CD4-positive, alpha-beta T cell treated with Interleukin-2 at 100 ng/mL for 4 hours (primary cell): ENCODE measurements around the gene RCCD1.
"Not testable (repeated sequence)": the region's sequence is repeated elsewhere in the genome, so short reads cannot be mapped to it uniquely, and the experiment has no call there.

ENCODE experiments used
- DNase-seq: peaks from one replicate; pipeline ENCODE4 v3.0.0-alpha.2; 2020; ENCODE audit warnings: low spot score

The RCCD1 gene, protein sequence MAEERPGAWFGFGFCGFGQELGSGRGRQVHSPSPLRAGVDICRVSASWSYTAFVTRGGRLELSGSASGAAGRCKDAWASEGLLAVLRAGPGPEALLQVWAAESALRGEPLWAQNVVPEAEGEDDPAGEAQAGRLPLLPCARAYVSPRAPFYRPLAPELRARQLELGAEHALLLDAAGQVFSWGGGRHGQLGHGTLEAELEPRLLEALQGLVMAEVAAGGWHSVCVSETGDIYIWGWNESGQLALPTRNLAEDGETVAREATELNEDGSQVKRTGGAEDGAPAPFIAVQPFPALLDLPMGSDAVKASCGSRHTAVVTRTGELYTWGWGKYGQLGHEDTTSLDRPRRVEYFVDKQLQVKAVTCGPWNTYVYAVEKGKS

DNA sequence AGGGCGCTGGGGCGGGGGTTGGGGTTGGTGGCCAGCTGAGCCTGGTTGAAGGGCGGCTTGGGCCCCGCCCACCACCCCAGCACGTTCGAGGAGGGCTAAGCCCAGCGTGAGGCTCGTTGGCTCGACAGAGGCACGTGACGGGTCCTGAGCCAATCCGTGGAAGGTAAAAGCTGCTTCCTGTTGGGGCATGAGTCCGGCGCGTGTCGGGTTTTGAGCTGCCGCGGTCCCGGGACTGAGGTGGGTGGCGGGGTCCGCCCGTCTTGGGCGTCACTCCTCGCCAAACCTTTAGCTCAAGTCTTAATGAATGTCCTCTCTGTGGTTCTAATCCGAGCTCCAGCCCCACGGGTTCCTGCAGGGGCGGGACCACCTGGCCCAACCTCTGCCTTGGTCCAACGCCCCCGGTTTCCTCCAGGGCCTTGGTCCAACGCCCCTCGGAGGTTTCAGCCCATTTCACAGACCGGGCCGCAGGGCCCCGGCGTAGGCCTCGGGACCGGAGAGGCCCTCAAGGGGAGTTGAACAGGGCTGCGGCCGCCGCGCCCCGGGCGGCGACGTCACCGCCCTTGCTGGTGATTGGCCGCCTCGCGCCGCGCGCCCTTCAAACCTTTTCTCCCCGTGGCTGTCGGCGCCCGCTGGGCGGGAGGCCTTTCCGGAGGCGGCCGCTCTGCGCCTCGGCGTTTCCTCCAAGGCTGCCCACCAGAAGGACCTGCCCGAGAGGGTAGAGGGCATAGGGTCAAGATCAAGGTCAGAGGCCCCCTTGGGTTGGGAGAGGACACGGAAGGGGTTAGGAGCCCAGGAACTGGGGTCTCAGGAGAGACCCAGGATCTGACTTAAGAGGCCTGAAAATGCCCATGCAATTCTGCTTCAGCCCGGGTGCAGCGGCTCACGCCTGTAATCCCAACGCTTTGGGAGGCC, at the start of gene RCCD1:
RCCD1 (plus strand) TSS at position 173 of the 912 bp plus-strand sequence. CDS start 1,851 bp downstream, outside the sequence.
- DNase-seq: peak; percentile 86

DNA sequence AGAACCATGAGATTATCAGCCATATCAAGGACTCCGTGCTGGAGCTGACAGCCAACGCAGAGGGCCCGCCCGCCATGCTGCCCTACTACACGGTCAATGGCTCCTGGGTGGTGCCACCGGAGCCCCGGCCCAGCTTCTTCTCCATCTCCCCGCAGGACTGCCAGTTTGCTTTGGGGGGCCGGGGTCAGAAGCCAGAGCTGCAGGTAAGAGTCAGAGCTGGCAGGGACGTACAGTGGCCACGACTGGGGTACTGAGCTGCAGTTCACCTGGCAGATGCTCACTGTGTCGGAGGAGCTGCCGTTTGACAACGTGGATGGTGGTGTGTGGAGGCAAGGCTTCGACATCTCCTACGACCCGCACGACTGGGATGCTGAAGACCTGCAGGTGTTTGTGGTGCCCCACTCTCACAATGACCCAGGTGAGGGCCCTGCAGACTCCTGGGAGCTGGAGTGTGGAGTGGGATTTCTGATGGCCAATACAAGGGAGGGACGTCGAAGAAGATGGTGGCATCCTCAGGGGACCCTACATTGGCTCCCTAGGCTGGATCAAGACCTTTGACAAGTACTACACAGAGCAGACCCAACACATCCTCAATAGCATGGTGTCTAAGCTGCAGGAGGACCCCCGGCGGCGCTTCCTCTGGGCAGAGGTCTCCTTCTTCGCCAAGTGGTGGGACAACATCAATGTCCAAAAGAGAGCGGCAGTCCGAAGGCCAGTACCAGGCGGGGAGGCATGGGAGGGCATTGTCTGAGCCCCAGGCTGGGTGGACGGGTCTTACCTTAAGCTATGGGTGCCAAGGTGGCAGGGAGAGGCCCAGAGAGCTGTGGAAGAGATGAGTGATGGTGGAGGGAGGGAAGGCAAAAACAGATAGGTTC, 49.1 kb upstream of the RCCD1 start:
- DNase-seq: no peak

DNA sequence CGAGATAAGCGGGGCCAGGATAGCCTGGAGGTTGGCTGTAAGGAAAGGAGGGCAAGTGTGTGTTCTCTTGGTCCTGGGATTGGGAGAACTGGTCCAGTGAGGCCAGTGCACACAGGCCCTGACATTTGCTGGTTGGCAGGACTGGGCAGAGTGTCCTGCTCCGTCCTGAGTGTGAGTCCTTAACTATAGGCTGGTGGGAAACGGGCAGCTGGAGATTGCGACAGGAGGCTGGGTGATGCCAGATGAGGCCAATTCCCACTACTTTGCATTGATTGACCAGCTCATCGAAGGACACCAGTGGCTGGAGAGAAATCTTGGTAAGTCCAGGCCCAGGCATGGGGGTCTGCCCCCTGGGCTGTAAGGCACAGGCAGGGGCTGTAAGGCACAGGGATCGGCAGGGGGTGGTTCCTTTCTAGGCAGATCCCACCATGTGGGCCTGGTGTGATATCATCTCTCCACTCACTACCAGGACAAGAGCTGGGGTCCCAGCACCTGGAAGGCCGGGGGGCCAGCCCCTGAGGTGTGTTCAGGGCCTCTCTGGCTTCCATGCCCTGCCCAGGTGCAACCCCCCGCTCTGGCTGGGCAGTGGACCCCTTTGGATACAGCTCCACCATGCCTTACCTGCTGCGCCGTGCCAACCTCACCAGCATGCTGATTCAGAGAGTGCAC, 48.4 kb upstream of the RCCD1 start:
- no peak for DNase-seq

DNA sequence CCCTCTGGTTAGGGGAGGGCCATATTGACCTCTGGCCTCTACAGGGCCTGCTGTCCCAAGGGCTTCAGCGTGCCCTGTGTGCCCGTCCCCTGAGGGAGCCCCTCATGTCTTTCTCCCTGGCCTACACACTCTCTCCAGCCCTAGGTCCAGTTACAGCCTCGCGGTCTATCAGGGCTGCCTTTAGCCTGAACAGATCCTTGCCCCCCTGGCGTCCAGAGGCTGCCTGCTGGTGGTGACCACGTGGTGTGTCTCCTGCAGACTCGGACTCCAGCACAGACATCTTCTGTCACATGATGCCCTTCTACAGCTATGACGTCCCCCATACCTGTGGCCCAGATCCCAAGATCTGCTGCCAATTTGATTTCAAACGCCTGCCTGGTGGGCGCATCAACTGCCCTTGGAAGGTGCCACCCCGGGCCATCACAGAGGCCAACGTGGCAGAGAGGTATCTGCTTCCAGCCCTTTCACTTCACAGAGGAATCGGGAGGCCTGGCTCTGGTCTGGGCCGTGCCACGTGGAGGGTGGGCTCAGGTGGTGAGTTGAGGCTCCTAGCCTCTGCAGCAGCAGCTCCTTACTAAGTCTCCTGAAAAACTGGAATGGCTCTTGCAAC, 47.5 kb upstream of the RCCD1 start:
- DNase-seq: no peak

DNA sequence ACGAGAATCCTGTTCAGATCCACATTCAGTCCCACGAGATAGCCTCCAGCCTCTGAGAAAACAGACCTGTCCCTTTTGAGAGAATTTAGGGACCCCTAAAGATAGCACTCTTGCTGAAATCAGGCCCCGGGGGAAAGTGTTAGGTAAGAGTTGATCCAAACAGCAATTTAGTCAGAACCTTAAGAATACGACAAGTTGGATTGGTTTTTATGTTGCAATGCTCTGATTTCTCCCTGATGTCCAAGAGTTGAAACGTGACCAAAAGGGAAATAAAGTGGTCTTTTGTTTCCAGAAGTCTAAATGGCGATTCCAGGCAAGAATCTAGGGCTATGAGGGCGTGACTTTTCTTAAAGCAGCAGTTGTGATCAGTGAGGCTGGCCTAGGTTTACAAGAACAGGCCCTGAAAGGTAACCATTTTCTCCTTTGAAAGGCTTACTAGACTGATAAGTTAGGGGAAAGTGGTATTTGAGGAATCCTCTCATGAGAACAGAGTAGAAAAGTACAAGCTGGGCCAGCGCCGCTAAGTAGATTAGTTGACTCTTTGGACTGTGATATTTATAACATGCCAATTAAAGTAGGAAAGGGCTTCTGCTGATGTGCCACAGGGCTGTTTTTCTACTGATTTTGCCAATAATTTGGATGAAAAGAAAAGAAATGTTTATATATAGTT, 46.7 kb upstream of the RCCD1 start:
- DNase-seq: no peak

DNA sequence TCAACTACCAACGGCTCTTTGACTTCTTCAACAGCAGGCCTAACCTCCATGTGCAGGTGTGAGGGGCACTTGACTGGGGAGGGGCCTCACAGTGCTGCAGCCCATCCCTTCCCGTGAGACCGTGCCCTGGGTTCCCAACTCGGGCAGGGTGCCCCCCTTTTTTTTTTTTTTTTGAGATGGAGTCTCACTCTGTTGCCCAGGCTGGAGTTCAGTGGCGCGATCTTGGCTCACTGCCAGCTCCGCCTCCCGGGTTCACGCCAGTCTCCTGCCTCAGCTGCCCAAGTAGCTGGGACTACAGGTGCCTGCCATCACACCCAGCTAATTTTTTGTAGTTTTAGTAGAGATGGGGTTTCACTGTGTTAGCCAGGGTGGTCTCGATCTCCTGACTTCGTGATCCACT, 45.2 kb upstream of the RCCD1 start:
- DNase-seq: not testable (repeated sequence)

DNA sequence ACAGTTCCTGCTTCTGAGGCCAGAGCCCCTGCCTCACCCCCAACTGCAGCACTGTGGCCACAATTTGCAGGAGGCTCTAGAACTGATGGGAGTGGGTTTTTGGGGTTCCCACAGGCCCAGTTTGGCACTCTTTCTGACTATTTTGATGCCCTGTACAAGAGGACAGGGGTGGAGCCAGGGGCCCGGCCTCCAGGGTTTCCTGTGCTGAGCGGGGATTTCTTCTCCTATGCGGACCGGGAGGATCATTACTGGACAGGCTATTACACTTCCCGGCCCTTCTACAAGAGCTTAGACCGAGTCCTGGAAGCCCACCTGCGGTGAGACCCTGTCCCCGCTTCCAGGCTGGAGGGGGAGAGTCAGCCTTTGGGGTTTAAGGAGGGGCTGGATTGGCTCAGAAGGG, 44.7 kb upstream of the RCCD1 start:
- no peak for DNase-seq

DNA sequence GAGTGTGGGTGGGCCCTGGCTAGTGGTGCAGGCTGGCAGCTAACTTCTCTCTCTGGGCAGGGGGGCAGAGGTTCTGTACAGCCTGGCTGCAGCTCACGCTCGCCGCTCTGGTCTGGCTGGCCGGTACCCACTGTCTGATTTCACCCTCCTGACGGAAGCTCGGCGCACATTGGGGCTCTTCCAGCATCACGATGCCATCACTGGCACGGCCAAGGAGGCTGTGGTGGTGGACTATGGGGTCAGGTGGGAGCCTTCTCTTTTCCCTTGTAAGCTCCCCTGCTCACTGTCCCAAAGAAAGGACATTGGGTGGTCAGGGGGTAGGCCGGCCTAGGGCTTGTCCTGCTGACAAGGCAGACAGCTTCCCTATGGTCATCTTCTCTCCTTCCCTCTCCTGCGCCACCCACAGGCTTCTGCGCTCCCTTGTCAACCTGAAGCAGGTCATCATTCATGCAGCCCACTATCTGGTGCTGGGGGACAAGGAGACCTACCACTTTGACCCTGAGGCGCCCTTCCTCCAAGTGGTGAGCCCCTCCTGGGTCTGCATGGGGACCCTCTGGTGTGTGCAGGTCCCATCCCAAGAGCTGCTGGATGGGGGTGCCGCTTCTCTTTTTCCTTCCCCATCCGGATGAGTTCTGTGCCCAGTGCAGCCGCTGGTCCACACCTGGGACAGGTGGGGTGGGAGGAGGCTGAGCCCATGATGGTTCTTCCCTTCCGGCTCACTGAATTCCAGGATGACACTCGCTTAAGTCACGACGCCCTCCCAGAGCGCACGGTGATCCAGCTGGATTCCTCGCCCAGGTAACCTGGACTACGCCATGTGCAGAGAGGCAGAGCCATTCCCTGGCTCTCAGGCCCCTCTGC, 44.0 kb upstream of the RCCD1 start:
- DNase-seq: no peak

DNA sequence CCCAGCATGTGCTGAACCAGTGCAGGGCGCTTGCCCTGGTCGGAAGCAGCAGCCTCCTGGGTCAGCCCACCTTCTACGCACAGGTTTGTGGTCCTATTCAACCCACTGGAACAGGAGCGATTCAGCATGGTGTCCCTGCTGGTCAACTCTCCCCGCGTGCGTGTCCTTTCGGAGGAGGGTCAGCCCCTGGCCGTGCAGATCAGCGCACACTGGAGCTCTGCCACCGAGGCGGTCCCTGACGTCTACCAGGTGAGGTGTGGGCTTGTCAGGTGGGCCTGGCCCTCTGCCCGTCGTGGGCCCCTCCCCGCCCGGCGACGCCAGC, 43.4 kb upstream of the RCCD1 start:
- no peak for DNase-seq

DNA sequence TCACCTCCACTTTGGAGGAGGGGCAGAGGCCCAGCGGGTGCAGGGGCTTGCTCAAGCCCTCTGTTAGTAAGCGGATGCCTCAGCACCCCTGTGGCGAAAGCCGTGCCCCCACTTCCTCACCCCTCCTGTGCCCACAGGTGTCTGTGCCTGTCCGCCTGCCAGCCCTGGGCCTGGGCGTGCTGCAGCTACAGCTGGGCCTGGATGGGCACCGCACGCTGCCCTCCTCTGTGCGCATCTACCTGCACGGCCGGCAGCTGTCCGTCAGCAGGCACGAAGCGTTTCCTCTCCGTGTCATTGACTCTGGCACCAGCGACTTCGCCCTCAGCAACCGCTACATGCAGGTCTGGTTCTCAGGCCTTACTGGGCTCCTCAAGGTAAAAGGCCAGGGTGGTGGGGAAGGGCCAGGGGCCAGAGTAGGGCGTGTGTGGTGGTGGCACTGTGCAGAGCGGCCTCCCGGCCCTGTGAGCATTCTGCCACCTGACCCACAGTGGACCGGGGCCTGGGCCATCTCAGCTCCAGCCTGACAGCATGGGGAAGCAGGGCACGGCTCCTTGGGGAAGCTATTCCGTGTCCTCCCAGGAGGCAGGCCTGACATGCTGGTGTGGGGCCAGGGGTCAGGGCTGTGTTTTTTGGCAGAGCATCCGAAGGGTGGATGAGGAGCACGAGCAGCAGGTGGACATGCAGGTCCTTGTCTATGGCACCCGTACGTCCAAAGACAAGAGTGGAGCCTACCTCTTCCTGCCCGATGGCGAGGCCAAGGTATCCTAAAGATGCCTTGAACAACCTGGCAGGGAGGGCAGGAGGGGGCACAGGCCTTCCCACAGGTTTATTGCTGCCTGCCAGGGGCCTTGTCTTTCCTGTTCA, 42.5 kb upstream of the RCCD1 start:
- no peak for DNase-seq

DNA sequence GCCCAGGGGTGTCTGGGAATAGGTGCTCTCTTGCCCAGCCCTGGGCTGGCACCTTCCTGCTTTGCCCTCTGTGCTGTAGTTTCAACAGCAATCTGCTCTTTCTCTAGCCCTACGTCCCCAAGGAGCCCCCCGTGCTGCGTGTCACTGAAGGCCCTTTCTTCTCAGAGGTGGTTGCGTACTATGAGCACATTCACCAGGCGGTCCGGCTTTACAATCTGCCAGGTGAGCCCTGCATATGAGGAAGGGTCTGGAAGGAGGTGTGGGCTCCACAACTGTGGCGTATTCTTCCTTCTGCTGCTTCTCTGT, 42.0 kb upstream of the RCCD1 start:
- no peak for DNase-seq

DNA sequence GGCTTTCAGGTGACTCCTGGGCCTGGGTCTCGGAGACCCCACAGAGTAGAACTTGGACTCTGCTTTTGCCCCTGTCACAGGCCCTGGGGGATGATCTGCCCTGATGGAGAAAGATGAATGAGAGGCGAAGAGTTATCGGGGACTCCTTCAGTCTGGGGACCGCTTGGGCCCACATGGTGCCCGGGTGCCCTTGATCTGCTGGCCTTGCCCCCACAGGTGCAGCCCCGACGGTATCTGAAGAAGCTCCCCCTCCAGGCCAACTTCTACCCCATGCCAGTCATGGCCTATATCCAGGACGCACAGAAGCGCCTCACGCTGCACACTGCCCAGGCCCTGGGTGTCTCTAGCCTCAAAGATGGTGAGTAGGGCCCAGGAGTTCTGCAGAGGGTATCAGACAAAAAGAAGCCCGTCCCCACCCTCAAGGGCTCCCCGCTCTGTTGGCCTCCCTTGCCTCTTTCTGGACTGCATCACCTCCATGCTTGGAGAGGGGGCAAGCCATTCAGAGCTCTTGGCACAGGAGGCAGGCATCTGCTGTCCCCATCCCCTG, 41.2 kb upstream of the RCCD1 start:
- DNase-seq: no peak

DNA sequence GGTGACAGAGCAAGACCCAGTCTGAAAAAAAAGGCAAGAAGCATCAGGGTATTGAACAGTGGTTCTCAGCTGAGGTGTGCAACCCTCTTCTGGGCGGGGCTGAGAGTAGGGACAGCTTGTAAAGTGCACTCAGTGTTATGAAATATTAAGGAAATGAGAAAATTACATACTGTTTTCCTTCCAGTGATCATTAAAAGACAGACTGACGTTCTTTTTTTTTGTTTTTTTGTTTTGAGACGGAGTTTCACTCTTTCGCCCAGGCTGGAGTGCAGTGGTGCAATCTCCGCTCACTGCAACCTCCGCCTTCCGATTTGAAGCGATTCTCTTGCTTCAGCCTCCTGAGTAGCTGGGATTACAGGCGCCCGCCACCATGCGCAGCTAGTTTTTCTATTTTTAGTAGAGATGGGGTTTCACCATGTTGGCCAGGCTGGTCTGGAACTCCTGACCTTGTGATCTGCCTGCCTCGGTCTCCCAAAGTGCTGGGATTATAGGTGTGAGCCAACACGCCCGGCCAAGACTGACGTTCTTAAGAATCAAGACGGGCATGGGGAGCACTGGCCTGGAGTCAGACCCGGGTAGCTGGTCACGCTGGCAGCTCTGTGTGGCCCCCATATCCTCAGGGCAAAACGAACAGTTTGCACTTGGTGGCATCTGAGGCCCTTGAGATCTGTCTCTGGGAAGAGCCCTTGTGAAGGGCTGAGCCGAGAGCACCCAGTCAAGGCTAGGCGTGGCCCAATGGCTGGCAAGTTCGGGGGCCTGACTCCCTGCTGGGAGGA, 40.2 kb upstream of the RCCD1 start:
- no peak for DNase-seq

DNA sequence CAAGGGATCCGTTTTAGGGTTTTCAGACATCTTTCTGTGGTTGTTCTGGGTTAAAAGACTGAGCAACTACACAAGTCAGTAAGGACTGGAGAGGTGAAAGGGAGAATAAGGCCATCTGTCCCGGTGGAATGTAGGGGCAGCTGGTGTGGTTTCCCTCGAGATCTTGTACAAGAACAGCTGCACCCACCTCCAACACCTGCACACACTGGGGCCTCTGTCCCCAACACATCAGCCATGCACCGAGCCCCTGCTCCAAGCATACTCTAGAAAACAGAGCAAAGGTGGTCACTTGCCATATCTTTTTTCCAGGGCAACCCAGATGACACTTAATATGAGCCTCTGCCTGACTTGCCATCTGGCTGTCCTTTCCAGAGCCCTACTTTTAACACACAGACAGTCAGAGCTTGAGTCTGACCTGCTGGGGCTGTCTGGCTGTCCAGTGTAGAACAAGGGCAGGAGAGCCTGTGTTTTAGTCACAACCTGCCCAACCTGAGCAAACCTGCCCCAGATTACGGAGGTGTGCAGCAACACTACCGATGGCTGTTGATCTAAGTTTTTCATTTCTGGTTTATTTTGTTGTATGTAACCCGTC, 39.4 kb upstream of the RCCD1 start:
- no peak for DNase-seq

DNA sequence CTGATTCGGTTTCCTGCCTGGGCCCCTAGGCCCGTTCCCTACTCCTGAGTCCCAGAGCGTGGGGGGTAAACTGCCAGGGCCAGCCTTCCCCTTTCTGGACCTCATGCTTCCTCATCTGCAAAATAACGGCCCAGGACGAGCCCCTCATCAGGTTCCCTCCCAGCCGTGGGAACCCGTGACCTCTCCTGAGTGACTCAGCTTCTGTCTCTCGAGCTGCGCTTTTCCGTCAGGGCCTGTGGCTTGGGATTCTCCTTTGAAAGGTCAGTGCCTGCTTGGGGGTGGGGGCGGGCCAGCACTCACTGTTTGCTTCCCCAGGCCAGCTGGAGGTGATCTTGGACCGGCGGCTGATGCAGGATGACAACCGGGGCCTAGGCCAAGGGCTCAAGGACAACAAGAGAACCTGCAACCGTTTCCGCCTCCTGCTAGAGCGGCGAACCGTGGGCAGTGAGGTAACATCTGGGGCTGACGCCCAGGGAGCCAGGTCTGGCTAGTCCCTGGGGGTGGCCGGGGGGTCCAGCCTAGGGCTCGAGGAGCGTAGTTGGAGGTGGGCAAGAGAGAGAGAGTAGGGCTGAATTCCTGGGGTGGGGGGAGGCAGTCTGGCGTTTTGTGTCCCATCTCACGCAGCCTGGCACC, 38.8 kb upstream of the RCCD1 start:
- DNase-seq: no peak

DNA sequence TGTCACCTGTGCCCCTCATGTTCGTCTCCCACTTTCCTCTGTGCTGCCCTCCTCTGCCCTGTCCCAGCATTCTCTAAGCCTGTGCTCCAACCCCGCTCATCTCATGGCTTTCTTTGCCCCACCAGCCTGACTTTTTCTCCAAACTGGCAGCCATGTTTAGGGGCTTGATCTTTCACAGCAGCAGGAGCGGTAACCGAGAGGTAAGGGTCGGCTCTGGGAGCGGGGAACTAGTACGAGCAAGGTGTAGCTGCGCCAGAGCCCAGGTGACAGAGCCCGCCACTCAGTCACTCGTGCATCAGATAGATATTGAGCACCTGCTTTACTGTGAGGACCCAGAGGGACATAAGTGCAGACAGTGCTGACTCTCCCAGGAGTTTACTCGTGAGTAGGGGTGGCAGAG, 38.2 kb upstream of the RCCD1 start:
- DNase-seq: no peak

DNA sequence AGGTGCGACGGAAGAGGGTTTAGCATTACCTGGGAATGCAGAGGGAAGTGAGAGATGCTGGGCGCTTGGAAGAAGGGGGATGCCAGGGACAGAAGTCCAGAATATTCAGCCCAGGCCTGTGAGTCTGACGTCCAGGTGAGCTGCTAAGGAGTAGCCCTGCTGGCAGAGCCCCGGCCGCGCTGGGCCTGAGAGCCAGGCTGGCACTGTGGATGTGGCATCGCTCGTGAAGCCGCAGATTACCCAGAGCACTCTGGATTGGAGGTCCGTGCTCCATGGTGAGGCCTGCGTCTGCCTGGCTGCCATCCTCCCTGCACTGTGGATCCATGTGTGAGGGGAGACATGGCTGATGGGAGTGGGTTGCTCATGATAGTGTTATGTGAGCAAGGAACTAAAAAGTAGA, 37.1 kb upstream of the RCCD1 start:
- DNase-seq: no peak
